Natural killer cell (primary cell): ENCODE results near the gene NAP1L4. TPM values are rescaled to one million over a fixed set of nuclear protein-coding genes. Genes with fewer than 3 reads are reported as not detected.

ENCODE experiments used
- ATAC-seq, 3 donors: fragments of 150-1000 bp in 2 of 3; fragments of 200-7000 bp in 1 of 3; cut with Tn5 transposase; 1 replicate in 1 of 3; 2 replicates in 2 of 3; pipeline ENCODE4 v1.10.0; 2021; ENCODE audit warnings: mild to moderate bottlenecking in 2 of 3, moderate library complexity in 2 of 3
- DNase-seq, 2 donors: peaks; one replicate each; pipeline versions ENCODE4 v3.0.0 to v3.0.0-alpha.2; 2013 to 2021; ENCODE audit warnings: mixed read lengths in 1 of 2
- H3K27ac ChIP-seq: one replicate; pipeline ENCODE4 v1.5.1; 2013; ENCODE audit warnings: mild to moderate bottlenecking, low read length
- H3K27me3 ChIP-seq: one replicate; pipeline ENCODE4 v1.6.1; 2013; ENCODE audit warnings: low read length; ENCODE audit not compliant: control insufficient read depth, insufficient read depth
- H3K36me3 ChIP-seq: one replicate; pipeline ENCODE4 v1.6.1; 2013; ENCODE audit warnings: low read length; ENCODE audit not compliant: control insufficient read depth, insufficient read depth
- H3K4me1 ChIP-seq: one replicate; pipeline ENCODE4 v1.6.1; 2013; ENCODE audit warnings: low read length; ENCODE audit not compliant: control insufficient read depth, insufficient read depth
- H3K4me3 ChIP-seq: one replicate; pipeline ENCODE4 v1.5.1; 2013; ENCODE audit warnings: low read length
- H3K9me3 ChIP-seq: one replicate; pipeline ENCODE4 v1.6.1; 2013; ENCODE audit warnings: low read length; ENCODE audit not compliant: control insufficient read depth, insufficient read depth
- H3K27ac Mint-ChIP-seq, 2 donors: one replicate each; pipeline ENCODE4 v1.8.0; 2022; ENCODE audit warnings: mild to moderate bottlenecking in 2 of 2, mixed read lengths in 2 of 2, moderate library complexity in 1 of 2
- H3K27me3 Mint-ChIP-seq, 2 donors: one replicate each; pipeline ENCODE4 v1.8.0; 2022; ENCODE audit warnings: low read depth in 2 of 2, mixed read lengths in 2 of 2
- H3K36me3 Mint-ChIP-seq: one replicate; pipeline ENCODE4 v1.8.0; 2022; ENCODE audit warnings: mixed read lengths
- H3K4me1 Mint-ChIP-seq, 2 donors: one replicate each; pipeline ENCODE4 v1.8.0; 2022; ENCODE audit warnings: mixed read lengths in 2 of 2
- H3K4me3 Mint-ChIP-seq: one replicate; pipeline ENCODE4 v1.8.0; 2022; ENCODE audit warnings: mild to moderate bottlenecking, moderate library complexity, mixed read lengths
- H3K9me3 Mint-ChIP-seq, 2 donors: one replicate each; pipeline ENCODE4 v1.8.0; 2022; ENCODE audit warnings: mixed read lengths in 2 of 2
- WGBS: methylation state at CpG from one replicate; pipeline ENCODE4 v1.1.7; 2013; ENCODE audit warnings: missing lambda C conversion rate; ENCODE audit not compliant: insufficient coverage; 5-methylcytosine and 5-hydroxymethylcytosine counted together
- intact Hi-C: fragments of 100-400 bp; cut with micrococcal nuclease; formaldehyde crosslinking; loops from one replicate; pipeline ENCODE4 v1.14.2; 2022
- total RNA-seq, 4 donors: library from RNA; stranded (reverse); fragments of 120-200 nt in 1 of 4; gene quantifications; one replicate each; pipeline versions ENCODE4 v1.2.3 to v1.2.4, GENCODE V29; 2013 to 2022
- TF ChIP-seq, protein P1 (sequence below): fragments of 200-600 bp; IDR thresholded peaks from one replicate; pipeline ENCODE4 v1.8.0; 2022; ENCODE audit warnings: antibody characterized with exemption

The NAP1L4 gene
- total RNA-seq, 3 donors from 2014 or later (not counting 1 experiment from before 2014, with no cell fraction given) = 219 to 244 (median 237) TPM

DNA sequence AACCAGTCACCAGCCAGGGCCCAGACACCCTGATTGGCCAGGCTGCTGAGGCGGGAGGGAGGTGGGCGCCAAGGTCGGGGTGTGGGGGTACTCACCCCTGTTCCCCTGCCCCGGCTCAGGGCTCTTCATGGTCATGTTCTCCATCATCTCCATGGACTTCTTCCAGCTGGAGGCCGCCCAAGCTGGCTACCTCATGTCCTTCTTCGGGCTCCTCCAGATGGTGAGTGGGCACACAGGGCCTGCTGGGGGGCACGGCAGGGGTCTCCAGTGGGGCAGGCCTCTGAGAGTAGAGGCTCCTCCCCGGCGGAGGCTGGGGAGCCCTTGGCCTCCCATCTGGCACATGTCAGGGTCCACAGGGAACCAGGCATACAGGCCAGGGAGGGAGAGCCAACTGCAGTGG, 72.9 kb downstream of the NAP1L4 start:
- Histone ChIP-seq H3K9me3 (no peaks in the 10 kb centered on the region), H3K36me3 (no peaks in the 10 kb centered on the region), H3K27me3 (no peaks in the 10 kb centered on the region), H3K4me3 (no peak overlapping the region), H3K27ac (no peak overlapping the region), H3K4me1 (peaks cover 6% of the 10 kb centered on the region)
- DNase-seq (no peak), ATAC-seq (no peak)
- no peak overlapping the region for H3K4me3 Mint-ChIP-seq
- peak overlapping the region in 1 of 2 donors; percentile 22 for H3K27ac Mint-ChIP-seq
- TF ChIP-seq, protein P1, sequence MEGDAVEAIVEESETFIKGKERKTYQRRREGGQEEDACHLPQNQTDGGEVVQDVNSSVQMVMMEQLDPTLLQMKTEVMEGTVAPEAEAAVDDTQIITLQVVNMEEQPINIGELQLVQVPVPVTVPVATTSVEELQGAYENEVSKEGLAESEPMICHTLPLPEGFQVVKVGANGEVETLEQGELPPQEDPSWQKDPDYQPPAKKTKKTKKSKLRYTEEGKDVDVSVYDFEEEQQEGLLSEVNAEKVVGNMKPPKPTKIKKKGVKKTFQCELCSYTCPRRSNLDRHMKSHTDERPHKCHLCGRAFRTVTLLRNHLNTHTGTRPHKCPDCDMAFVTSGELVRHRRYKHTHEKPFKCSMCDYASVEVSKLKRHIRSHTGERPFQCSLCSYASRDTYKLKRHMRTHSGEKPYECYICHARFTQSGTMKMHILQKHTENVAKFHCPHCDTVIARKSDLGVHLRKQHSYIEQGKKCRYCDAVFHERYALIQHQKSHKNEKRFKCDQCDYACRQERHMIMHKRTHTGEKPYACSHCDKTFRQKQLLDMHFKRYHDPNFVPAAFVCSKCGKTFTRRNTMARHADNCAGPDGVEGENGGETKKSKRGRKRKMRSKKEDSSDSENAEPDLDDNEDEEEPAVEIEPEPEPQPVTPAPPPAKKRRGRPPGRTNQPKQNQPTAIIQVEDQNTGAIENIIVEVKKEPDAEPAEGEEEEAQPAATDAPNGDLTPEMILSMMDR = no peak
- WGBS = 97% methylated on average over 9 of the region's 9 CpGs
- H3K36me3 Mint-ChIP-seq = no peaks in the 10 kb centered on the region
- H3K9me3 Mint-ChIP-seq = no peaks in the 10 kb centered on the region
- no peaks in the 10 kb centered on the region for H3K27me3 Mint-ChIP-seq
- intact Hi-C loops = no loop called here
- peaks cover under 1 to 2% of the 10 kb centered on the region in 2 donors for H3K4me1 Mint-ChIP-seq

DNA sequence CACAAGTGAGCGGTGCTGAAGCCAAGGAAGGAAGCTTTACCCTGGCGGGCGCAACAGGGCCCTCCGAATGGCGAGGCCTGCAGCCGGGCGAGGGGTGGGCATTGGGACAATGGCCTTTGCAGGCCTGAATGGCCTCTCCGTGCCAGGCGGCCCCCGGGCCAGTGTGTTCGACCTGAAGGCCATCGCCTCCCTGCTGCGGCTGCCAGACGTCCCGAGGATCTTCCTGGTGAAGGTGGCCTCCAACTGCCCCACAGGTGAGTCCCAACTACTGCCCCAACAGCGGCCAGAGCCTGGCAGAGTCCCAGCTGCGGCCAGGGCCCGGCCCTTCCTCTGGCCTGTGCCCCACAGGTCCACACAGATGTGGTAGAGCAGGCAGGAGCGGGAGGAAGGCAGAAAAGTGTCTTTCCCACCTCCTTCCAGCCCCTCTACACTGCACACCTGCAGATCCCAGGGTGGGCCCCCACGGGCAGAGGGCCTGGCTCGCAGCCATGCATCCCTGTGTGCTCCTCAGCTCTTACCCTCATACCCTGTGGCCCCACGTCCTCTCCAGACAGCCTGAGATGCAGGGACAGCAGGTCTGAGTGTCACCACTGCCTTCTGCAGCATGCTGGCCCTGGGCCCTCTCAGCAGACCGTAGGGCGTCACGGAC, 74.2 kb downstream of the NAP1L4 start:
- H3K27me3 ChIP-seq = no peaks in the 10 kb centered on the region
- DNase-seq = no peak
- H3K4me3 Mint-ChIP-seq = no peak overlapping the region
- H3K36me3 Mint-ChIP-seq = no peaks in the 10 kb centered on the region
- no peaks in the 10 kb centered on the region for H3K36me3 ChIP-seq
- no peak for ATAC-seq
- WGBS = 84% methylated on average over 25 of the region's 25 CpGs
- H3K9me3 Mint-ChIP-seq = no peaks in the 10 kb centered on the region
- no peak overlapping the region for H3K4me3 ChIP-seq
- H3K4me1 Mint-ChIP-seq = peaks cover 9 to 10% of the 10 kb centered on the region in 2 donors
- H3K27me3 Mint-ChIP-seq = no peaks in the 10 kb centered on the region
- H3K27ac ChIP-seq = no peak overlapping the region
- no peak overlapping the region for H3K27ac Mint-ChIP-seq
- H3K9me3 ChIP-seq = no peaks in the 10 kb centered on the region
- intact Hi-C loops = no loop called here
- TF ChIP-seq, protein P1 = no peak
- H3K4me1 ChIP-seq = peaks cover 16% of the 10 kb centered on the region

DNA sequence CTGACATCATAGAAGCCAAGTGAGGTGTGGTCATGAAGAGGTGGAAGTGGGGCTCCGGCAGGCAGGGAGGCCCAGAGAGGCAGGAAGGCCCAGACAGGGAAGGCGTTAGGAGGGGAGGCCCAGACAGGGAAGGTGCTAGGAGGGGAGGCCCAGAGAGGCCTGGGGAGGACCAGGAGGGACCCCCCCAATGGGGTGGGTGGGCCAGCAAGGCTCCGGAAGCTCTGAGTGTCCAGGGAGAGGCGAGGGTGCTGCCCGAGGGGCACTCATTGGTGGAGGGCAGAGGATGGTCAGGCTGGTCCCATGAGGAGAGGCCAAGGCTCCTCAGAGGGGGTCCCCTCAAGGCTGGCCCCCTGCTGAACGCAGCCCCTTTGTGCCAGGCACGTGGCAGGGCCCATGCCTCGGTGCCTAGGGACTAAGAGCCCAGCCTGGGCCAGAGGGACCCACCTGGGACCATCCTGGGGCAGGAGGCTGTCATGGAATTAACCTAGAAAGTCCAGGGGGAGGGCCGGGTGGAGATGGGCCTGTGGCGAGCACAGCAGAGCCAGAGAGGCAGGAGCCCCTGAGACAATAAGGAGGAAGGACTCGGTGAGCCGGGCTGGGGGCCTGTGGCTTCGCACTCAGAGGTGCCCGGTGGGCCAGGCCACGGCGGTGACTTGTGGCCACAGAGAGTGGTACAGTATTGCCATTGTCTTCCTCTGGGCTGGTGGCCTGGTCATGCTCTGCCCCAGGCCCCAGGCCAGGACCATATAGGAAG, 75.1 kb downstream of the NAP1L4 start:
- no peak for DNase-seq
- peaks cover 9 to 10% of the 10 kb centered on the region in 2 donors for H3K4me1 Mint-ChIP-seq
- Histone ChIP-seq H3K9me3 (no peaks in the 10 kb centered on the region), H3K27me3 (no peaks in the 10 kb centered on the region), H3K4me3 (no peak overlapping the region), H3K27ac (no peak overlapping the region), H3K4me1 (peaks cover 16% of the 10 kb centered on the region), H3K36me3 (no peaks in the 10 kb centered on the region)
- no peak overlapping the region for H3K4me3 Mint-ChIP-seq
- WGBS = 84% methylated on average over 16 of the region's 16 CpGs
- no peak overlapping the region for H3K27ac Mint-ChIP-seq
- TF ChIP-seq, protein P1 = no peak
- ATAC-seq = no peak
- no peaks in the 10 kb centered on the region for H3K27me3 Mint-ChIP-seq
- intact Hi-C loops = no loop called here
- H3K9me3 Mint-ChIP-seq = no peaks in the 10 kb centered on the region
- no peaks in the 10 kb centered on the region for H3K36me3 Mint-ChIP-seq
